ENCODE measurements around the gene PNMT.

The PNMT gene

GRCh38 chr17:39716073-39716818 is 48.0 kb downstream of the PNMT start:
- no peaks in the 10 kb centered on the region for H3K27me3 ChIP-seq (replicated peaks; ENCODE audit: control insufficient read depth, insufficient read depth, low read length)
- H3K36me3 ChIP-seq (ENCODE audit: control insufficient read depth, insufficient read depth, low read length) = no peaks in the 10 kb centered on the region
- no peak overlapping the region for H3K4me3 ChIP-seq (replicated peaks; ENCODE audit: low read depth, low read length)
- DNase-seq (ENCODE audit: extremely low read depth, insufficient read length) = no peak
- TF ChIP-seq CTCF (IDR thresholded peaks at IDR 0.05; ENCODE audit: insufficient read depth, low read length, poor library complexity, severe bottlenecking) = no peak

- Histone ChIP-seq H3K36me3 (ENCODE audit: control insufficient read depth, insufficient read depth, low read length) (no peaks in the 10 kb centered on the region), H3K4me3 (replicated peaks; ENCODE audit: low read depth, low read length) (no peak overlapping the region), H3K27me3 (replicated peaks; ENCODE audit: control insufficient read depth, insufficient read depth, low read length) (no peaks in the 10 kb centered on the region)
- DNase-seq (ENCODE audit: extremely low read depth, insufficient read length) = no peak
- TF ChIP-seq CTCF (IDR thresholded peaks at IDR 0.05; ENCODE audit: insufficient read depth, low read length, poor library complexity, severe bottlenecking) = no peak
Measured at GRCh38 chr17:39716879-39717536, 48.8 kb downstream of the PNMT start.

- DNase-seq (ENCODE audit: extremely low read depth, insufficient read length) = no peak
- no peaks in the 10 kb centered on the region for H3K27me3 ChIP-seq (replicated peaks; ENCODE audit: control insufficient read depth, insufficient read depth, low read length)
- H3K4me3 ChIP-seq (replicated peaks; ENCODE audit: low read depth, low read length) = no peak overlapping the region
- TF ChIP-seq CTCF (IDR thresholded peaks at IDR 0.05; ENCODE audit: insufficient read depth, low read length, poor library complexity, severe bottlenecking) = no peak
- no peaks in the 10 kb centered on the region for H3K36me3 ChIP-seq (ENCODE audit: control insufficient read depth, insufficient read depth, low read length)
Measured at GRCh38 chr17:39717660-39718059, 49.4 kb downstream of the PNMT start.

GRCh38 chr17:39719563-39720355 is 51.5 kb downstream of the PNMT start:
- Histone ChIP-seq H3K27me3 (replicated peaks; ENCODE audit: control insufficient read depth, insufficient read depth, low read length) (no peaks in the 10 kb centered on the region), H3K4me3 (replicated peaks; ENCODE audit: low read depth, low read length) (no peak overlapping the region), H3K36me3 (ENCODE audit: control insufficient read depth, insufficient read depth, low read length) (no peaks in the 10 kb centered on the region)
- no peak for DNase-seq (ENCODE audit: extremely low read depth, insufficient read length)
- no peak for TF ChIP-seq CTCF (IDR thresholded peaks at IDR 0.05; ENCODE audit: insufficient read depth, low read length, poor library complexity, severe bottlenecking)

Data from GM06990 (cell line).